Upper lobe of left lung (tissue), 6 donors: ENCODE measurements around the gene MEX3B. TPM values are rescaled to one million over a fixed set of nuclear protein-coding genes. Genes with fewer than 3 reads are reported as not detected.
"Not testable (repeated sequence)": the region's sequence is repeated elsewhere in the genome, so short reads cannot be mapped to it uniquely, and the experiment has no call there.

Experiments
- ATAC-seq, 2 donors: fragments of 200-7000 bp; cut with Tn5 transposase; one replicate each; pipeline ENCODE4 v1.9.1; 2022; ENCODE audit warnings: mild to moderate bottlenecking in 2 of 2, moderate library complexity in 2 of 2; ENCODE audit not compliant: low FRiP score in 2 of 2
- DNase-seq, 2 donors: peaks; one replicate each; pipeline ENCODE4 v3.0.0-alpha.2; 2019 to 2020
- H3K27ac ChIP-seq, 4 donors: fragments of 200-600 bp; sonication (generic); one replicate each; pipeline ENCODE4 v1.5.1; 2016 to 2019
- H3K27me3 ChIP-seq, 4 donors: fragments of 200-600 bp; sonication (generic); one replicate each; pipeline ENCODE4 v1.5.1; 2017 to 2019
- H3K36me3 ChIP-seq, 4 donors: fragments of 200-600 bp; sonication (generic); one replicate each; pipeline ENCODE4 v1.5.1; 2016 to 2019
- H3K4me1 ChIP-seq, 4 donors: fragments of 200-600 bp; sonication (generic); one replicate each; pipeline ENCODE4 v1.5.1; 2018 to 2019
- H3K4me3 ChIP-seq, 4 donors: fragments of 200-600 bp; sonication (generic); one replicate each; pipeline ENCODE4 v1.5.1; 2017 to 2019; ENCODE audit warnings: mild to moderate bottlenecking in 2 of 4, moderate library complexity in 1 of 4
- H3K9me3 ChIP-seq, 4 donors: fragments of 200-600 bp; sonication (generic); one replicate each; pipeline ENCODE4 v1.5.1; 2018 to 2019
- EP300 ChIP-seq, 4 donors: sonication (generic); formaldehyde crosslinking; IDR thresholded peaks; one replicate each; pipeline ENCODE4 v1.5.1; 2017; ENCODE audit warnings: antibody characterized with exemption in 4 of 4, control low read depth in 2 of 4
- POLR2A ChIP-seq, 4 donors: fragments of 450-650 bp; IDR thresholded peaks; one replicate each; pipeline ENCODE4 v1.5.1; 2016 to 2017; ENCODE audit warnings: antibody characterized with exemption in 4 of 4, mild to moderate bottlenecking in 2 of 4
- POLR2AphosphoS5 ChIP-seq, 2 donors: sonication (generic); formaldehyde crosslinking; IDR thresholded peaks; one replicate each; pipeline ENCODE4 v1.5.1; 2017; ENCODE audit warnings: antibody characterized with exemption in 2 of 2
- WGBS, 2 donors: methylation state at CpG; one replicate each; pipeline ENCODE4 v1.1.5; 2017 to 2018; 5-methylcytosine and 5-hydroxymethylcytosine counted together
- total RNA-seq, 6 donors: library from RNA; depleted of rRNA in 4 of 6; stranded (reverse); fragments of >200 nt in 4 of 6; gene quantifications; one replicate each; pipeline versions ENCODE4 v1.1.0 to v1.2.1, GENCODE V29; 2016 to 2021
- TF ChIP-seq, protein P1 (sequence below), 6 experiments: fragments of 450-650 bp in 4 of 6; fragments of 200-600 bp in 2 of 6; sonication (generic) in 2 of 6; IDR thresholded peaks; one replicate each; pipeline ENCODE4 v1.5.1; 2016 to 2019; ENCODE audit warnings: antibody characterized with exemption in 6 of 6
- donor health status: DM: no; HTN: no; CAD: no; lungs with moderate emphysema.
- donor health status: DM: no; HTN: yes; CAD: no; lungs with severe emphysema.

Gene MEX3B
- total RNA-seq, 6 donors from 2014 or later: 0.76 to 4.2 (median 2.0) TPM

DNA sequence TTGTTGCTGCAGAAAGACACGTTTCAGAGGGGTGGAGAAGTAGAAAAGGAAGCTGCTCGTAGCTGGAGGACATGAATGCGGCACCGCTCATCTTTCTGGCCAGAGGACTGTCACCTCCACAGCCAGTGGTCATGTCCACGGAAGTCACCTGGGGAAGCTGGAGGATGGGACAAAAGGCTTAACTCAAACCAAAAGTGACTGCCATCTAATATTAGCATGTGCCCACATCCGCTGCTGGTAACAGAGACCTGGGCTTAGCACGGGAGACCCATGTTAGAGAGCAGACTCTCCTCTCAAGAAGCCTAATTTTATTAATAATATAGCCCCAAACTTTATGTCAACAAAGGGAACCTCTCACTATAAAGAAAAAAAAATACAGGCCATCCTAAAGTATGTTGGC lies 5.9 kb downstream of the MEX3B start:
- Histone ChIP-seq H3K27ac (no peak overlapping the region), H3K4me1 (peaks cover 11 to 19% (median 15%) of the 10 kb centered on the region in 4 donors), H3K27me3 (no peaks in the 10 kb centered on the region), H3K9me3 (no peaks in the 10 kb centered on the region), H3K36me3 (no peaks in the 10 kb centered on the region), H3K4me3 (no peak overlapping the region)
- TF ChIP-seq, protein P1, sequence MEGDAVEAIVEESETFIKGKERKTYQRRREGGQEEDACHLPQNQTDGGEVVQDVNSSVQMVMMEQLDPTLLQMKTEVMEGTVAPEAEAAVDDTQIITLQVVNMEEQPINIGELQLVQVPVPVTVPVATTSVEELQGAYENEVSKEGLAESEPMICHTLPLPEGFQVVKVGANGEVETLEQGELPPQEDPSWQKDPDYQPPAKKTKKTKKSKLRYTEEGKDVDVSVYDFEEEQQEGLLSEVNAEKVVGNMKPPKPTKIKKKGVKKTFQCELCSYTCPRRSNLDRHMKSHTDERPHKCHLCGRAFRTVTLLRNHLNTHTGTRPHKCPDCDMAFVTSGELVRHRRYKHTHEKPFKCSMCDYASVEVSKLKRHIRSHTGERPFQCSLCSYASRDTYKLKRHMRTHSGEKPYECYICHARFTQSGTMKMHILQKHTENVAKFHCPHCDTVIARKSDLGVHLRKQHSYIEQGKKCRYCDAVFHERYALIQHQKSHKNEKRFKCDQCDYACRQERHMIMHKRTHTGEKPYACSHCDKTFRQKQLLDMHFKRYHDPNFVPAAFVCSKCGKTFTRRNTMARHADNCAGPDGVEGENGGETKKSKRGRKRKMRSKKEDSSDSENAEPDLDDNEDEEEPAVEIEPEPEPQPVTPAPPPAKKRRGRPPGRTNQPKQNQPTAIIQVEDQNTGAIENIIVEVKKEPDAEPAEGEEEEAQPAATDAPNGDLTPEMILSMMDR (IDR thresholded peaks at IDR 0.05): no peak
- TF ChIP-seq POLR2AphosphoS5 (IDR thresholded peaks at IDR 0.05): no peak
- no peak for TF ChIP-seq POLR2A (IDR thresholded peaks at IDR 0.05)
- TF ChIP-seq EP300 (IDR thresholded peaks at IDR 0.05): no peak
- DNase-seq (no peak), ATAC-seq (no peak)
- WGBS, 2 donors: 93 to 96% methylated on average over 7 of the region's 7 CpGs

DNA sequence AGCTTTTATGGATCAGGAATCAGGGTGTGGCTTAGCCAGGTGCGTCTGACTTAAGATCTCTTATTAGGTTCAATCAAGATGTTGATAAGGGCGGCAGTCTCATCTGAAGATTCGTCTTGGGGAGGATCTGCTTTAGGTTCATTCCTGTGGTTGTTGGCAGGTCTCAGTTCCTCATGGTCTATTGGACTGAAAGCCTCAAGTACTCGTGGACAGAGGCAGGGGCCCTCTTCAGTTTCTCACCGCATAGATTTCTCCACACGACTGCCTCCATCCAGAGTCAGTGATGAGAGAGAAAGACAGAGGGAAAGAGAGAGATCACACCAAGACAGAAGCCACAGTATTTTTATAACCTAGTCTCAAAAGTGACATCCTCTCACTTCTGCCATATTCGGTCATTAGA lies 9.4 kb downstream of the MEX3B start:
- TF ChIP-seq, protein P1 (IDR thresholded peaks at IDR 0.05): no peak
- 85 to 89% methylated on average over 7 of the region's 7 CpGs for WGBS, 2 donors

DNA sequence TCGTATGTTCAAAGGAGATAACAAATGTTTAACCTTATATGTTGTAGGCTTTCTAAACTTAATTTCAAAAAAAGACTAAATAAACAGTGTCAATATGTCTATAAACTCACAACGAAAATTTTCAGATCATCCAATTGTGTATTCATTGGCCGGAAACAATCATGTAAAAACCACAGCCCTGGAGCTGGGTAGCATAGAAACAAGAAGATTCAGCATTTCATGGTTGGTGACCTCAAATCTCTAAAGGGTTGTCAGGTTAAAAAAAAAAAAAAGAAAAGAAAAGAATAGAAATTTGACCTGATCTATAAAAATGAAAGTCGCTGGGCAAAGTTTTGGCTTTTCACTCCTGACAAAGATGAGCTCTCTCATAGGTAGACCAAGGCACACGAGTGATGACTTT lies 13.9 kb downstream of the MEX3B start:
- Histone ChIP-seq H3K27me3 (no peaks in the 10 kb centered on the region), H3K4me3 (no peak overlapping the region), H3K4me1 (no peaks in the 10 kb centered on the region), H3K9me3 (no peaks in the 10 kb centered on the region), H3K36me3 (no peaks in the 10 kb centered on the region), H3K27ac (no peak overlapping the region)
- no peak for TF ChIP-seq EP300 (IDR thresholded peaks at IDR 0.05)
- TF ChIP-seq, protein P1 (IDR thresholded peaks at IDR 0.05): no peak
- TF ChIP-seq POLR2AphosphoS5 (IDR thresholded peaks at IDR 0.05): no peak
- TF ChIP-seq POLR2A (IDR thresholded peaks at IDR 0.05): no peak
- 64 to 73% methylated on average over 5 of the region's 5 CpGs for WGBS, 2 donors
- DNase-seq (no peak), ATAC-seq (no peak)

More for the DNA sequence above, 9.4 kb downstream of the MEX3B start:
- H3K9me3 ChIP-seq: no peaks in the 10 kb centered on the region
- H3K27ac ChIP-seq: no peak overlapping the region
- H3K36me3 ChIP-seq: no peaks in the 10 kb centered on the region
- H3K4me1 ChIP-seq: peaks cover 0 to 5% (median 3%) of the 10 kb centered on the region in 4 donors
- DNase-seq (no peak), ATAC-seq (no peak)
- no peak overlapping the region for H3K4me3 ChIP-seq
- H3K27me3 ChIP-seq: no peaks in the 10 kb centered on the region

DNA sequence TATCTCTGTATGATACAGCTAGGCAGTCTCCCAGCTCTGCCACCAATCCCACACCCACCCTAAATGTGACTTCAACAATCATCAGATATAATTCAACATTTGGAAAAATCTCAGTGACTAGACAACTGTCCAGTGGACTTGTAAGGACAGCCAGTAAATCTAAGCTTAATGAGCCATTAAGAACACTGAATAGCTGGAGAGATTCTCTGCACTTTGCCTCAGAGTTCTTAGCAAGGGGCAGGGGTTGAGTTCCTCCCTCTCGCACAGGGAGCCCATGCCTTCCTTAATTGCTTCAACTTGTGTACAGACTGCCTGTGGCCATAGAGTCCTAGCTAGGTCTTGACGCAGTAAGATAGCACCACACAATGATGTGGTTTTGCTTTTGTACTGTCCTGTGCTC lies 15.6 kb downstream of the MEX3B start:
- Histone ChIP-seq H3K27me3 (no peaks in the 10 kb centered on the region), H3K4me1 (no peaks in the 10 kb centered on the region), H3K4me3 (no peak overlapping the region), H3K27ac (no peak overlapping the region), H3K9me3 (no peaks in the 10 kb centered on the region), H3K36me3 (no peaks in the 10 kb centered on the region)
- 94 to 100% methylated on average over 2 of the region's 2 CpGs for WGBS, 2 donors
- no peak for ATAC-seq
- TF ChIP-seq POLR2A (IDR thresholded peaks at IDR 0.05) (no peak), POLR2AphosphoS5 (IDR thresholded peaks at IDR 0.05) (no peak), EP300 (IDR thresholded peaks at IDR 0.05) (no peak)
- TF ChIP-seq, protein P1 (IDR thresholded peaks at IDR 0.05): no peak
- DNase-seq: no peak

DNA sequence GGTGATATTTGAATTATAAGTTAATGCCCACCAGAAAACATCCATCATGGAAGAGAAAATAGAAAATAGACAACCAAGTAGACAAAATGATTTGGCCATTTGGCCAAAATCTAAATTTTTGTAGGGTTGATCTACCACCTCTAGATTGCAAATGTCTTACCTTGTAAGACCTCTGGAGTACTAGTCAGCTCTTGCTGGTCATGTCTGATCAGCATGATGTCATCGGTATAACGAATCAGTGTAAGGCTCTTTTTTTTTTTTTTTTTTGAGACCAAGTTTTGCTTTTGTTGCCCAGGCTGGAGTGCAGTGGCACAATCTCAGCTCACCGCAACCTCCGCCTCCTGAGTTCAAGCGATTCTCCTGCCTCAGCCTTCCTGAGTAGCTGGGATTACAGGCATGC lies 17.7 kb downstream of the MEX3B start:
- ATAC-seq, H3K9me3 ChIP-seq, DNase-seq, H3K4me3 ChIP-seq, H3K36me3 ChIP-seq, H3K27me3 ChIP-seq, H3K4me1 ChIP-seq, H3K27ac ChIP-seq: not testable (repeated sequence)
- 72 to 96% methylated on average over 5 of the region's 5 CpGs for WGBS, 2 donors
